ENCODE data around the gene GPD1.
"Not testable (repeated sequence)": the region's sequence is repeated elsewhere in the genome, so short reads cannot be mapped to it uniquely, and the experiment has no call there.

The GPD1 gene

GRCh38 chr12:50132505-50133135, 28.8 kb downstream of the GPD1 start:
- peak; percentile 5 for FAIRE-seq

GRCh38 chr12:50142993-50143392, 39.2 kb downstream of the GPD1 start:
- FAIRE-seq, result no peak

GRCh38 chr12:50145439-50145838, 41.6 kb downstream of the GPD1 start:
- FAIRE-seq, result no peak

- no peak for FAIRE-seq
Observed at GRCh38 chr12:50147281-50147680, 43.5 kb downstream of the GPD1 start.

- not testable (repeated sequence) for FAIRE-seq
Observed at GRCh38 chr12:50148011-50148410, 44.2 kb downstream of the GPD1 start.

GRCh38 chr12:50149311-50149710, 45.5 kb downstream of the GPD1 start:
- FAIRE-seq, result no peak

GRCh38 chr12:50151047-50151687, 47.4 kb downstream of the GPD1 start:
- no peak for FAIRE-seq

- not testable (repeated sequence) for FAIRE-seq
Observed at GRCh38 chr12:50154947-50155346, 51.1 kb downstream of the GPD1 start.

GRCh38 chr12:50156641-50157040, 52.8 kb downstream of the GPD1 start:
- no peak for FAIRE-seq

- no peak for FAIRE-seq
Observed at GRCh38 chr12:50157259-50157658, 53.5 kb downstream of the GPD1 start.

- FAIRE-seq, result no peak
Observed at GRCh38 chr12:50160643-50161042, 56.8 kb downstream of the GPD1 start.

All from islet of Langerhans (tissue), 1 donor.